KOPT-K1 (cell line): ENCODE measurements around the gene MORF4L1.
"Not testable (repeated sequence)": the region's sequence is repeated elsewhere in the genome, so short reads cannot be mapped to it uniquely, and the experiment has no call there.

Experiments
- H3K27ac ChIP-seq: fragments of 200-600 bp; sonication (generic); 2 replicates; pipeline ENCODE4 v1.5.1; 2016; ENCODE audit warnings: antibody characterized with exemption, mild to moderate bottlenecking, low read depth, low read length; ENCODE audit not compliant: poor library complexity, severe bottlenecking
- H3K36me3 ChIP-seq: fragments of 200-600 bp; sonication (generic); 2 replicates; pipeline ENCODE4 v1.5.1; 2017; ENCODE audit warnings: antibody characterized with exemption, mild to moderate bottlenecking, low read length, moderate library complexity; ENCODE audit not compliant: insufficient read depth
- H3K9me3 ChIP-seq: fragments of 200-600 bp; sonication (generic); 2 replicates; pipeline ENCODE4 v1.5.1; 2017; ENCODE audit warnings: antibody characterized with exemption, low read length, mild to moderate bottlenecking; ENCODE audit not compliant: insufficient read depth, poor library complexity, severe bottlenecking

Gene MORF4L1

GRCh38 chr15:78872155-78872971, at the start of gene MORF4L1:
TSS of gene MORF4L1 (plus strand) at chr15:78872890. CDS start at chr15:78873018, 128 bp downstream.
- Histone ChIP-seq H3K9me3 (no peaks in the 10 kb centered on the region), H3K27ac (peak within 1 kb of the TSS; percentile 99), H3K36me3 (no peaks in the 10 kb centered on the region)

GRCh38 chr15:78828920-78829319, 43.8 kb upstream of the MORF4L1 start:
- Histone ChIP-seq H3K9me3 (no peaks in the 10 kb centered on the region), H3K27ac (no peak overlapping the region), H3K36me3 (no peaks in the 10 kb centered on the region)

GRCh38 chr15:78830514-78831228, 42.0 kb upstream of the MORF4L1 start:
- Histone ChIP-seq H3K27ac (no peak overlapping the region), H3K9me3 (no peaks in the 10 kb centered on the region), H3K36me3 (no peaks in the 10 kb centered on the region)

- H3K36me3 ChIP-seq, result no peaks in the 10 kb centered on the region
- no peaks in the 10 kb centered on the region for H3K9me3 ChIP-seq
- H3K27ac ChIP-seq, result no peak overlapping the region
Observed at GRCh38 chr15:78831229-78832207, 41.2 kb upstream of the MORF4L1 start.

- Histone ChIP-seq H3K36me3 (no peaks in the 10 kb centered on the region), H3K9me3 (no peaks in the 10 kb centered on the region), H3K27ac (no peak overlapping the region)
Observed at GRCh38 chr15:78836333-78836732, 36.4 kb upstream of the MORF4L1 start.

- Histone ChIP-seq H3K27ac (no peak overlapping the region), H3K36me3 (no peaks in the 10 kb centered on the region), H3K9me3 (no peaks in the 10 kb centered on the region)
Observed at GRCh38 chr15:78837131-78837530, 35.6 kb upstream of the MORF4L1 start.

GRCh38 chr15:78837543-78837942, 35.1 kb upstream of the MORF4L1 start:
- no peaks in the 10 kb centered on the region for H3K36me3 ChIP-seq
- no peaks in the 10 kb centered on the region for H3K9me3 ChIP-seq
- H3K27ac ChIP-seq, result no peak overlapping the region

- Histone ChIP-seq H3K36me3 (no peaks in the 10 kb centered on the region), H3K9me3 (no peaks in the 10 kb centered on the region), H3K27ac (no peak overlapping the region)
Observed at GRCh38 chr15:78838489-78838888, 34.2 kb upstream of the MORF4L1 start.

GRCh38 chr15:78839151-78839550, 33.5 kb upstream of the MORF4L1 start:
- not testable (repeated sequence) for H3K36me3 ChIP-seq, H3K27ac ChIP-seq, H3K9me3 ChIP-seq

- Histone ChIP-seq H3K27ac (no peak overlapping the region), H3K36me3 (no peaks in the 10 kb centered on the region)
Observed at GRCh38 chr15:78840661-78841375, 31.9 kb upstream of the MORF4L1 start.

GRCh38 chr15:78841376-78841706, 31.3 kb upstream of the MORF4L1 start:
- Histone ChIP-seq H3K9me3 (no peaks in the 10 kb centered on the region), H3K27ac (no peak overlapping the region), H3K36me3 (no peaks in the 10 kb centered on the region)

More at GRCh38 chr15:78840661-78841375, 31.9 kb upstream of the MORF4L1 start:
- H3K9me3 ChIP-seq, result no peaks in the 10 kb centered on the region

GRCh38 chr15:78841891-78842290, 30.8 kb upstream of the MORF4L1 start:
- Histone ChIP-seq H3K27ac (no peak overlapping the region), H3K9me3 (no peaks in the 10 kb centered on the region), H3K36me3 (no peaks in the 10 kb centered on the region)

GRCh38 chr15:78842519-78842918, 30.2 kb upstream of the MORF4L1 start:
- H3K36me3 ChIP-seq, result no peaks in the 10 kb centered on the region
- no peaks in the 10 kb centered on the region for H3K9me3 ChIP-seq
- no peak overlapping the region for H3K27ac ChIP-seq

- not testable (repeated sequence) for H3K27ac ChIP-seq, H3K36me3 ChIP-seq, H3K9me3 ChIP-seq
Observed at GRCh38 chr15:78846906-78847305, 25.8 kb upstream of the MORF4L1 start.
